HG03045 (cell line): Measurements from ENCODE around the gene PYGM.

Experiments
- ATAC-seq: cut with Tn5 transposase; IDR thresholded peaks from one replicate; pipeline ENCODE4 v1.9.1; 2021; ENCODE audit warnings: mild to moderate bottlenecking, moderate library complexity; ENCODE audit not compliant: unreplicated experiment

PYGM gene

GRCh38 chr11:64754124-64754918, 5.5 kb downstream of the PYGM start:
- no peak for ATAC-seq

- ATAC-seq = no peak
Measured at GRCh38 chr11:64753380-64754123, 6.2 kb downstream of the PYGM start.

- ATAC-seq = no peak
Measured at GRCh38 chr11:64753019-64753379, 6.8 kb downstream of the PYGM start.

- ATAC-seq = no peak
Measured at GRCh38 chr11:64752175-64752970, 7.4 kb downstream of the PYGM start.

- ATAC-seq = no peak
Measured at GRCh38 chr11:64751580-64751979, 8.2 kb downstream of the PYGM start.

GRCh38 chr11:64751136-64751535, 8.6 kb downstream of the PYGM start:
- ATAC-seq = no peak

- no peak for ATAC-seq
Measured at GRCh38 chr11:64750361-64751054, 9.3 kb downstream of the PYGM start.

GRCh38 chr11:64747961-64748665, 11.7 kb downstream of the PYGM start:
- ATAC-seq = no peak

GRCh38 chr11:64746486-64746885, 13.3 kb downstream of the PYGM start:
- ATAC-seq = no peak

GRCh38 chr11:64745521-64746328, 14.0 kb downstream of the PYGM start:
- ATAC-seq = no peak

- no peak for ATAC-seq
Measured at GRCh38 chr11:64745189-64745520, 14.6 kb downstream of the PYGM start.

- ATAC-seq = no peak
Measured at GRCh38 chr11:64744544-64745188, 15.1 kb downstream of the PYGM start.

GRCh38 chr11:64743591-64744543, 15.9 kb downstream of the PYGM start, which contains the start of gene RASGRP2:
TSS of gene RASGRP2 (minus strand) at chr11:64744142. CDS start at chr11:64742866, 1,276 bp downstream.
- no peak for ATAC-seq

GRCh38 chr11:64742889-64743590, 16.7 kb downstream of the PYGM start:
- ATAC-seq = no peak

- no peak for ATAC-seq
Measured at GRCh38 chr11:64742087-64742888, 17.5 kb downstream of the PYGM start.

- ATAC-seq = no peak
Measured at GRCh38 chr11:64741375-64742086, 18.2 kb downstream of the PYGM start.
